GM12873 (cell line): ENCODE measurements around the gene UQCC2.

Experiments
- CTCF ChIP-seq: IDR thresholded peaks from 2 replicates; pipeline ENCODE4 v1.5.1; 2012; ENCODE audit warnings: low read depth, mild to moderate bottlenecking, moderate library complexity, low read length, control low read depth; ENCODE audit not compliant: insufficient read depth; ENCODE audit errors: missing control alignments

The UQCC2 gene

GRCh38 chr6:33696076-33696475, 15.4 kb downstream of the UQCC2 start:
- TF ChIP-seq CTCF = no peak

- no peak for TF ChIP-seq CTCF
These were observed 16.0 kb downstream of the UQCC2 start for GRCh38 chr6:33695451-33695887.

- TF ChIP-seq CTCF = no peak
These were observed 16.5 kb downstream of the UQCC2 start for GRCh38 chr6:33694977-33695376.

GRCh38 chr6:33694401-33694931, 17.0 kb downstream of the UQCC2 start:
- no peak for TF ChIP-seq CTCF

- no peak for TF ChIP-seq CTCF
These were observed 18.1 kb downstream of the UQCC2 start for GRCh38 chr6:33693186-33694105.

- no peak for TF ChIP-seq CTCF
These were observed 18.7 kb downstream of the UQCC2 start for GRCh38 chr6:33692760-33693158.

- no peak for TF ChIP-seq CTCF
These were observed 19.3 kb downstream of the UQCC2 start for GRCh38 chr6:33692078-33692759.
